ENCODE results near the gene AP3S2. TPM values are rescaled to one million over a fixed set of nuclear protein-coding genes. Genes with fewer than 3 reads are reported as not detected.

The AP3S2 gene
- total RNA-seq, 4 donors from 2014 or later = 20.8 to 36.0 (median 23.8) TPM

DNA sequence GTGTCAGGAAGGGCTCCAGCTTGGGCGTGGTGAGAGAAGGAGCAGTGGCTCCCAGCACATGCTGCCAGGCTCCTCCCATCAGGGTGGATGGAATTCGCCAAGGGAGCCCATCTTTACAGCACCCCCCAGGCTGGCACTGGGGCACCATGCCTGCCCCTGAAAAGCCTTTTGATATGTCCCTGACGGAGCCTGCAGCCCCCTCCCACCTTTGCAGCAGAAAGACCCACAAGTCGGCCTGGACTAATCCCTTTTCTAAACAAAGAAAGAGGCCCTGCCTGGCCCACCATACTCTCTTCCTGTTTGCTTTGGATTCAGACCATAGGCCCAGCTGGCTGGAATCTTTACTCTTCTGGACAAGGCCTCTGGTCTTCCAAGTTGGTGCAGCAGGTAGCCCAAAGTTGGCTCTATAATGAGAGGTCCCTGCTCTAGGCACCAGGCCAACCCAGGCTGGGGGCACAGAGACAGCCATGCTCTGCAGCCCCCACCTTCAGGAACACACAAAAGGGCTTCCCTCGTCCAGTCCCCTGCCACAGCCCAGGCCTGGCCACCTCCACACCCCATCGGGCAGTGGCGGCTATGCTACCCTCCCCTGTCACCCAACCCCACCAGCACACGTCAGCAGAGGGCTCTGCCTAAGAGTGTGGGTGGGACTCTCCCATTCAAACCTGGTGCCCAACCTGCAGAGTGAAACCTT lies 84.6 kb downstream of the AP3S2 start:
- WGBS, 2 donors = 73 to 82% methylated on average over 8 of the region's 8 CpGs
- intact Hi-C loops (cut with DNase I; ENCODE audit: low total_unique reads) = no loop called here
- H3K4me3 ChIP-seq (ENCODE audit: low read depth, poor library complexity, severe bottlenecking) = no peak overlapping the region
- DNase-seq (ENCODE audit: low spot score in 2 of 2) = no peak
- no peak for TF ChIP-seq POLR2A (IDR thresholded peaks at IDR 0.05)
- TF ChIP-seq, protein P1, sequence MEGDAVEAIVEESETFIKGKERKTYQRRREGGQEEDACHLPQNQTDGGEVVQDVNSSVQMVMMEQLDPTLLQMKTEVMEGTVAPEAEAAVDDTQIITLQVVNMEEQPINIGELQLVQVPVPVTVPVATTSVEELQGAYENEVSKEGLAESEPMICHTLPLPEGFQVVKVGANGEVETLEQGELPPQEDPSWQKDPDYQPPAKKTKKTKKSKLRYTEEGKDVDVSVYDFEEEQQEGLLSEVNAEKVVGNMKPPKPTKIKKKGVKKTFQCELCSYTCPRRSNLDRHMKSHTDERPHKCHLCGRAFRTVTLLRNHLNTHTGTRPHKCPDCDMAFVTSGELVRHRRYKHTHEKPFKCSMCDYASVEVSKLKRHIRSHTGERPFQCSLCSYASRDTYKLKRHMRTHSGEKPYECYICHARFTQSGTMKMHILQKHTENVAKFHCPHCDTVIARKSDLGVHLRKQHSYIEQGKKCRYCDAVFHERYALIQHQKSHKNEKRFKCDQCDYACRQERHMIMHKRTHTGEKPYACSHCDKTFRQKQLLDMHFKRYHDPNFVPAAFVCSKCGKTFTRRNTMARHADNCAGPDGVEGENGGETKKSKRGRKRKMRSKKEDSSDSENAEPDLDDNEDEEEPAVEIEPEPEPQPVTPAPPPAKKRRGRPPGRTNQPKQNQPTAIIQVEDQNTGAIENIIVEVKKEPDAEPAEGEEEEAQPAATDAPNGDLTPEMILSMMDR (IDR thresholded peaks at IDR 0.05) = no peak

DNA sequence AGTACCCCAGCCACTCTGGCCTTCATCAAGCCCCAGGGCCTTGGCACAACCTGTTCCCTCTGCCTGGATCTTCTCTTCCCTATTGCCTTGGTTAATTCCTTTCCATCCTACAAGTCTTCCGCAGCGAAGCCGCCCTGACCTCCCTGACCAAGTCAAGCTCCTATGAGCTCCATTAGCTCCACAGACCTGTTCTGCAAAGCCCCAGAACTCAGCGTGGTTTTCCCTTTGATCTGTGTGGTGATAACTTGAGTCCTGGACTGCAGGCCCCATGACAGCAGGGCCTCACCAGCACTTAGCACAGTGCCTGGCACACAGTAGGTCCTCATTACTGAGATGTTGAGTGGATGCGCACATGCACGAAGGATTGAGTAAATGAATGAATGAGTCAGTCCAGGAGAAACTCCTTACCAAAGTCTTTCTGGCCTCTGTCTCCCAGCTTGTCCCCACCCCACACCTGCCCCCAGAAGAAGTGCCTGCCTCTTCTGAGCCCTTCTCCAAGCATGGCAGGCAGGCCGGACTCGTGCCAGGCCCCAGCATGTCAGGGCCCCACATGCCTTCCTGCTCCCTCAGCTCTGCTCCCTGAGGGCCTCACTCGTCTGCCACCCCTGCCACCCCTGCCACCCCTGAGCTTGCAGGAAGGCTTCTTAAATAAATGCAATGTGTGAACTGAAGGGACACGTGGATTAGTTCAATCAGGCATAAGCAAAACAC lies 85.5 kb downstream of the AP3S2 start:
- TF ChIP-seq, protein P1 (IDR thresholded peaks at IDR 0.05) = no peak
- TF ChIP-seq POLR2A (IDR thresholded peaks at IDR 0.05) = no peak
- no peak overlapping the region for H3K4me3 ChIP-seq (ENCODE audit: low read depth, poor library complexity, severe bottlenecking)
- no peak for DNase-seq (ENCODE audit: low spot score in 2 of 2)
- 70 to 71% methylated on average over 10 of the region's 10 CpGs for WGBS, 2 donors
- intact Hi-C loops (cut with DNase I; ENCODE audit: low total_unique reads) = no loop called here

DNA sequence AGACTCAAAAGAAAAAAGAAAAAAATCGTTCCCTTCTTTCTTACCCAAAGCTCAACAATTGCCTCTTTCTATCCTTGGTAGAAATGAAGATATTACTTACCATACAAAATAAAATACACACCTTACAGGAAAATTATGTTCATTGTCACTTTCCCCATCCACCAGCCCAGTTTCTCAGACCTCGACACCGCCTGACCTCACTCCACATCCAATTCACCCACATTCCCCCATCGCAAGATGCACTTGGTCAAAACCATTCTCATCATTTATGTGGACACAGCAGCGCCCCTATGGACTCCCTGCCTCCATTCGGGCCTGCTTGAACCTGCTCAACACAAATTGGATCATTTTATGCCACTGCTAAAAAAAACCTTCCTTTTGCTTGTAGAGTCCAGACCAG lies 86.1 kb downstream of the AP3S2 start:
- no peak overlapping the region for H3K4me3 ChIP-seq (ENCODE audit: low read depth, poor library complexity, severe bottlenecking)
- WGBS, 2 donors = 92 to 93% methylated on average over 6 of the region's 6 CpGs
- intact Hi-C loops (cut with DNase I; ENCODE audit: low total_unique reads) = no loop called here
- DNase-seq (ENCODE audit: low spot score in 2 of 2) = no peak
- TF ChIP-seq POLR2A (IDR thresholded peaks at IDR 0.05) = no peak
- TF ChIP-seq, protein P1 (IDR thresholded peaks at IDR 0.05) = no peak

DNA sequence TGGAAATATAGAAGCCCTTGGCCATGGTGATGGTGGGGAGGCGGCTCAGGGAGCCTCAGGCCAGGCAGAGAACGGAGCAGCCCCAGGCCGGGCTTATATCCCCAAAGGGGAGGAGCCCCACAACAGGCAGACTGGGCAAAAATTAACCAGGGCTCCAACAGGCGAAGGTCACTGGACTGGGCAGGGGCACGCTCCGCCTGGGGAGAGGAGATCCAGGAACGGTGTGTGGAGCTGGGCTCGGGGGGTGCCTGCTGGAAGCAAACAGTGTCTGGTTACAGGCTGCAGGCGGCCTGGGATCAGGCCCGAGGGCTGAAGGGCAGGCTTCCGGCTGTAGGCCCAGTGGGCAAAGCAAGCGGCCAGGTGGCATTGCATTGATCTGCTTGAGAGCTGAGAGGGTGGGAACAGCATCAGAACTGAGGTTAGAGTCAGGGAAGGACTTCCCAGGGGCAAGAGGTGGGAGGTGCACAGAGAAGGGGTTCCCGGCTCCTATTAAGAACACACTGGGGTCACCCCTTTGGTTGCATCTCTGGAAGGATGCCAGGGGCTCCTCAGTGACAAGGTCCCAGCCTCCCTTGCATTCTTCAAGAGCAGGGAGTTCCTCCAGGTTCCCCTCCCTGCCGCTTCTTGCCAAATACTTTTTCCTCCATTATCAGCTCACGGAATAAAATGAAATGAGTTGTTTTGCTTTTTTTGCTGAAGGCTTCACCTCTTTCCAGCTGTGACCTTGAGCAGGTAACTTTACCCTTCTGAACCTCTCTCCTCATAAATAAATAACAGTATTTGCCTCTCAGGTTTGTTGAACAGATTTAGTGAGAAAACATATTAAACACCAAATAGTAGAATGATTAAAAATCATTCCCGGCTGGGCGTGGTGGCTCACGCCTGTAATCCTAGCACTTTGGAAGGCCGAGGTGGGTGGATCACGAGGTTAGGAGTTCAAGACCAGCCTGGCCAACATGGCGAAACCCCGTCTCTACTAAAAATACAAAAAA lies 86.9 kb downstream of the AP3S2 start:
- no peak overlapping the region for H3K4me3 ChIP-seq (ENCODE audit: low read depth, poor library complexity, severe bottlenecking)
- DNase-seq (ENCODE audit: low spot score in 2 of 2) = no peak
- intact Hi-C loops (cut with DNase I; ENCODE audit: low total_unique reads) = no loop called here
- TF ChIP-seq, protein P1 (IDR thresholded peaks at IDR 0.05) = no peak
- no peak for TF ChIP-seq POLR2A (IDR thresholded peaks at IDR 0.05)
- 82 to 86% methylated on average over 22 of the region's 22 CpGs for WGBS, 2 donors

DNA sequence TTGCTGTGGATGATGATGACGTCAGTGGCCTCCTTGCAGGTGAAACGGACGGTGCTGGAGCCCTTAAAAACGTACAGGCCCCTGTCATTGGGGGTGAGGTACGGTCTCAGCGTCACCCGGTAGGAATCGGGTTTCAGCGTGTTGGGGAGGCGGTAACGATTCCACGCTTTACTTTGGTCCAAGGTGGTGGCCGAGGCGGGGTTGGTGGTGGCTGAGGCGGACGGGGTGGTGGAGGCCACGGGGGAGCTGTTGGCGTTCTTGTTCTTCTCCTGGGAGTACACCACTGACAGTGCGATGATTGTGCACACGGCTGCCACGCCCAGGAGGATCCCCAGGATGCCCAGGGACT lies 87.6 kb downstream of the AP3S2 start:
- no peak for DNase-seq (ENCODE audit: low spot score in 2 of 2)
- WGBS, 2 donors = 86% methylated on average over 21 of the region's 21 CpGs
- H3K4me3 ChIP-seq (ENCODE audit: low read depth, poor library complexity, severe bottlenecking) = no peak overlapping the region
- intact Hi-C loops (cut with DNase I; ENCODE audit: low total_unique reads) = no loop called here
- TF ChIP-seq POLR2A (IDR thresholded peaks at IDR 0.05) = no peak
- TF ChIP-seq, protein P1 (IDR thresholded peaks at IDR 0.05) = no peak
